ENCODE data around the gene TMED10.

TMED10 gene

DNA sequence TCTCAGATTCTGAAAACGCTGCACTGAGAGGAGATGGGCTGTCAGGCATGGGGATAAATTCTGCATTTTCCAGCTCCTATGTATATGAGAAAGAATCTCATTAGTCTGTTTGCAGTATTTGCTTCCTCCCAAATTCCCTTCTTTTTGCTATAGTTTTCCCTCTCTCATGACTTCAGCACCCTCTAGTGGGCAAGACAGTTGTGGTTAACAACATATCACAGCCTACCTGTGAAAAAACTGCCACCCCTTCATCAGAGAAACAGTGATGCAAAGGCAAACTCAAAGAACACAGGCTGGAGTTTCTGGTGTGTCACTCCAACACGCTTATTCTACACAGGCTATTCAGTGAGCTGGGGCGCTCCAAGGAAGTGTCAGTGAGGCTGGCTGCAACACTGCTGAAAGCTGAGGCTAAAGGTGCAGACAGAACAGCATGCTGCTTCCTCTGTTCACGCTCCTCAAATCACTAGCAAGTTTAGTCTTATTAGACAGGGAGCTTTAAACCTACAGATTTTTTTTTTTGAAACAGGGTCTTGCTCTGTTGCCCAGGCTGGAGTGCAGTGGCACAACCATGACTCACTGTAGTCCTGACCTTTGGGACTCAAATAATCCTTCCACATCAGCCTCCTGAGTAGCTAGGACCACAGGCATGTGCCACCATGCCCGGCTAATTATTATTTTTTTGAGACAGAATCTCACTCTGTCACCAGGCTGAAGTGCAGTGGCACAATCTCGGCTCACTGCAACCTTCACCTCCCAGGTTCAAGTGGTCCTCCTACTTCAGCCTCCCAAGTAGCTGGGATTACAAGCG, 87.6 kb downstream of the TMED10 start:
- Histone ChIP-seq H3K36me3 (peaks cover 55% of the 10 kb centered on the region), H3K27me3 (ENCODE audit: insufficient read depth, low read depth, severe bottlenecking) (no peaks in the 10 kb centered on the region)

DNA sequence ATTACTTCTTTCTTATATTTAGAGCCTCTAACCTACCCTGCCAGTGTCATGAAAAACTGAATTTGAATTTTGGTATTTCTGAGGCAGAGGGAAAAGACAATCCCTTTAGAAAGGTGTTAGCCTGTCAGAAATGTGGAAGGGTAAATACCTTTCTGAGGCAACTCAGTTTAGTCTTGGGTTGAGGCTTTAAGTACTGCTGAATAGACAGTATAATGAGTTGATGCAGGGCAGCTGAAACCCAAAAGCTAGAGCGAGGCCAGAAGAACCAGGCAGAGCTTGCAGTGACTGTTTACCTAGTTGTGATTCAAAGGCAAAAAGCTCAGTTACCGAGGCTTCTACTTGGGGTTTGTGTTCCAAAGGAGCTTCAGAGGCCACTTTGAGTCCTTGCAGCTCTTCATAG, 88.3 kb downstream of the TMED10 start:
- H3K4me3 ChIP-seq (ENCODE audit: low read depth, low read length) = no peak overlapping the region
- no peak overlapping the region for H3K27ac ChIP-seq
- TF ChIP-seq, protein P1, sequence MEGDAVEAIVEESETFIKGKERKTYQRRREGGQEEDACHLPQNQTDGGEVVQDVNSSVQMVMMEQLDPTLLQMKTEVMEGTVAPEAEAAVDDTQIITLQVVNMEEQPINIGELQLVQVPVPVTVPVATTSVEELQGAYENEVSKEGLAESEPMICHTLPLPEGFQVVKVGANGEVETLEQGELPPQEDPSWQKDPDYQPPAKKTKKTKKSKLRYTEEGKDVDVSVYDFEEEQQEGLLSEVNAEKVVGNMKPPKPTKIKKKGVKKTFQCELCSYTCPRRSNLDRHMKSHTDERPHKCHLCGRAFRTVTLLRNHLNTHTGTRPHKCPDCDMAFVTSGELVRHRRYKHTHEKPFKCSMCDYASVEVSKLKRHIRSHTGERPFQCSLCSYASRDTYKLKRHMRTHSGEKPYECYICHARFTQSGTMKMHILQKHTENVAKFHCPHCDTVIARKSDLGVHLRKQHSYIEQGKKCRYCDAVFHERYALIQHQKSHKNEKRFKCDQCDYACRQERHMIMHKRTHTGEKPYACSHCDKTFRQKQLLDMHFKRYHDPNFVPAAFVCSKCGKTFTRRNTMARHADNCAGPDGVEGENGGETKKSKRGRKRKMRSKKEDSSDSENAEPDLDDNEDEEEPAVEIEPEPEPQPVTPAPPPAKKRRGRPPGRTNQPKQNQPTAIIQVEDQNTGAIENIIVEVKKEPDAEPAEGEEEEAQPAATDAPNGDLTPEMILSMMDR (IDR thresholded peaks at IDR 0.05; ENCODE audit: low read depth, low read length) = no peak
- H3K9me3 ChIP-seq (ENCODE audit: severe bottlenecking) = no peaks in the 10 kb centered on the region
- DNase-seq = no peak
- H3K27me3 ChIP-seq (ENCODE audit: insufficient read depth, low read depth, severe bottlenecking) = no peaks in the 10 kb centered on the region
- peaks cover 50% of the 10 kb centered on the region for H3K36me3 ChIP-seq

More for the DNA sequence above, 87.6 kb downstream of the TMED10 start:
- Histone ChIP-seq H3K9me3 (ENCODE audit: severe bottlenecking) (no peaks in the 10 kb centered on the region), H3K4me3 (ENCODE audit: low read depth, low read length) (no peak overlapping the region), H3K27ac (no peak overlapping the region)
- TF ChIP-seq, protein P1 (IDR thresholded peaks at IDR 0.05; ENCODE audit: low read depth, low read length) = peak; percentile 60
- DNase-seq = peak; percentile 47

DNA sequence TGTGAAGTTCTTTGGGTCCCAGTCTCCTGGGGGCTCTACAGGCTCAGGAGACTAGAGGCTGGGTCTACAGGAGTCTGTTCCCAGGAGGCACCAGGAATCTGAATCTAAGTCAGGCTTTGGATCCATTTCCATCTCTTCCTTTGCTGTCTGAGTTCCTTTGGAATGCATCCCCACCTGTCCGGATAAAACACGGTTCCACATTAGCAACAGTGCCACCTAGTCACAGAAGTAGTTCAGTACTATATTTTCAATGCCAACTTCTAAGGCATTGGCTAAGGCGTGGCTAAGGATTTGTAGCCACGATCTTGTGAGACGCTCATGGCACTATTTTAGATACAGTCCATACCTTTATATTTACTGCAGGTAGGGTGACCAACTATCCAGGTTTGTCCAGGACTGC, 91.9 kb downstream of the TMED10 start:
- Histone ChIP-seq H3K36me3 (peaks cover 51% of the 10 kb centered on the region), H3K27ac (no peak overlapping the region), H3K4me3 (ENCODE audit: low read depth, low read length) (no peak overlapping the region), H3K27me3 (ENCODE audit: insufficient read depth, low read depth, severe bottlenecking) (no peaks in the 10 kb centered on the region), H3K9me3 (ENCODE audit: severe bottlenecking) (no peaks in the 10 kb centered on the region)
- DNase-seq = no peak
- TF ChIP-seq, protein P1 (IDR thresholded peaks at IDR 0.05; ENCODE audit: low read depth, low read length) = peak; percentile 6; the same call in 1 of the 2 replicates

DNA sequence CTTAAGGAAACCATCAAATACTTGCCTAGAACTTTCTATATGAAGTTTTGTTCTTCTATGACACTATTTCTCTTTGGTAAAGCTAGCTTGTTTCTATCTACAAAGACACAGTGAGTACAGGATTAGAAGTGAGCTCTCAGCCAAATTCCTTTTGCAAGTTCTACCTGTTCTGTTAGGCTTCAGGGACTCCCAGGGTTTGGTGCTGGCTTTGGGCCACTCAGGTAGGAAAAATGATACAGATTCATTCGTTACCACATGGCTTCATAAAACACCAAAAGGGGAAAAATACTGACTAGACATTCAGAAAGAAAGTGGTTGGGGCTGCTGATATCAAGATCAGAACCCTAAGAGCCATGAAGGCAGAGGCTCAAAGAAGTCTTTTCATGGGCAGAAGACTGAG, 93.1 kb downstream of the TMED10 start:
- peaks cover 45% of the 10 kb centered on the region for H3K36me3 ChIP-seq
- H3K27ac ChIP-seq = no peak overlapping the region
- TF ChIP-seq, protein P1 (IDR thresholded peaks at IDR 0.05; ENCODE audit: low read depth, low read length) = no peak

DNA sequence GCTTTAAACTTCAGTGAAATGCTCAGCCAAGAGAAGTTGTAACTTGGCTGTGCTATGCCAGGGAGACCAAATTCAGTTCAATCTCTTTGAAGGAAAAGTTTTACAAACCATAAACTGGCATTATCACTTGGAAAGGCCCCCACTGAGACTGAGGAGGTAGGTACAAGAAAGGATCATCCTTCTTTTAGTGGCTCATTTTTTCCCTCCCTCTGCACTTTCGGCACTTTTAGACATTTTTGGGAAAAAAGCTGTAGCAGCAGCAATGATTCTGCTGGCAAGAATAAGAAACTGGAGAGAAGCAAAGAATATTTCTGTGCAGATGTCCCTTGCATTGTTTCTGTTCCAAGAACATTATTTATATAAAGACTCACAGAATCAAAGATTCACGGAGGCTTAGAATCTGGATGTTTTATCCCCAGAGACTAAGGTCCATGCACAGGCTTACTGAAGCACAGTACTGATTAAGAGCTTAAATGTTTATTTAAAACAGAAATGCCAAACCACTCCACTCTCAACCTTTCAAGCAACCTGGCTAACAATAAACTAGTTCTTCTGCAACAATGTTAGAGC, 94.7 kb downstream of the TMED10 start:
- H3K27ac ChIP-seq = no peak overlapping the region
- TF ChIP-seq, protein P1 (IDR thresholded peaks at IDR 0.05; ENCODE audit: low read depth, low read length) = no peak
- no peaks in the 10 kb centered on the region for H3K9me3 ChIP-seq (ENCODE audit: severe bottlenecking)
- no peak for DNase-seq
- H3K4me3 ChIP-seq (ENCODE audit: low read depth, low read length) = no peak overlapping the region
- no peaks in the 10 kb centered on the region for H3K27me3 ChIP-seq (ENCODE audit: insufficient read depth, low read depth, severe bottlenecking)
- H3K36me3 ChIP-seq = peaks cover 30% of the 10 kb centered on the region

More for the DNA sequence above, 93.1 kb downstream of the TMED10 start:
- Histone ChIP-seq H3K27me3 (ENCODE audit: insufficient read depth, low read depth, severe bottlenecking) (no peaks in the 10 kb centered on the region), H3K9me3 (ENCODE audit: severe bottlenecking) (no peaks in the 10 kb centered on the region), H3K4me3 (ENCODE audit: low read depth, low read length) (no peak overlapping the region)
- DNase-seq = no peak
